Caki2 (cell line): ENCODE measurements around the gene MYO15A. TPM values are rescaled to one million over a fixed set of nuclear protein-coding genes. Genes with fewer than 3 reads are reported as not detected.

Experiments used
- DNase-seq: peaks from one replicate; pipeline ENCODE4 v3.0.0-alpha.2; 2015; ENCODE audit warnings: low read depth
- in situ Hi-C: cut with HindIII; loops from 2 replicates; pipeline ENCODE4 v1.10.0; 2016; ENCODE audit warnings: low sequenced_read_pairs, low pct_unique_long_range_greater_than_20kb, mixed read lengths
- total RNA-seq: library from RNA; depleted of rRNA; stranded (reverse); fragments of >200 nt; shearing (Covaris generic); gene quantifications from 2 replicates; pipeline ENCODE4 v1.2.3, GENCODE V29; 2014; ENCODE audit warnings: low replicate concordance

The MYO15A gene
- total RNA-seq, 1 experiment from 2014 or later, result not detected

DNA sequence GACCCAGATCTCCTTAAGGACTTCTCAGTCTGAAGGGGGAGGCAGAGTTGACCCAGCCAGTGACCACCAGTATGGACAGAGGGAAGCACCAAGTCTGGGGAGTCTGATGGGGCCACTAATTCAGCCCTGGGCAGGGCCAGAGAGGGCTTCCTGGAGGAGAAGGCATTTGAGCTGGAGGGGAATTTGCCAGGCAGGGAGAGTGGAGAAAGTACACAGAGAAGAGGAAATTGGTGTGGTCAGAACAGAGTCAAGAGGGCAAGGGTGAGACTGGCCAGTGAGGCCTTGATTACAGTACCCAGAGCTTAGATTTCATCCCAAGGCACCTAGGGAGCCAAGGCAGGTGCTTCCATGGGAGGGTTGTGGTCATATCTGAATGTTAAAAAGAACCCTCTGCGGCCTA, 36.3 kb downstream of the MYO15A start:
- no peak for DNase-seq
- in situ Hi-C loops, result no loop called here

DNA sequence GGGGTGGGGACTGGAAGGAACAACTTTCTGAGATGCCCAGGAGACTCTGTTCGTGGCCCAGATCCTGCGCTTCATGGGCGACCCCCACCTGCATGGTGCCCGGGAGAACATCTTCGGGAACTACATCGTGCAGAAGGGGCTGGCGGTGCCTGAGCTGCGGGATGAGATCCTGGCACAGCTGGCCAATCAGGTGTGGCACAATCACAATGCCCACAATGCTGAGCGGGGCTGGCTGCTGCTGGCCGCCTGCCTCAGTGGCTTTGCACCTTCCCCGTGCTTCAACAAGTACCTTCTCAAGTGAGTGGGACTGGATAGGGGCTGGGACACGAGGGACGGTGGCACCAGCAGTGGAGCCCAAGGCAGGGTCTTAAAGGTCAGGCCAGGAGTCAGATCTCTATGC, 37.3 kb downstream of the MYO15A start:
- in situ Hi-C loops, result no loop called here
- DNase-seq, result no peak

DNA sequence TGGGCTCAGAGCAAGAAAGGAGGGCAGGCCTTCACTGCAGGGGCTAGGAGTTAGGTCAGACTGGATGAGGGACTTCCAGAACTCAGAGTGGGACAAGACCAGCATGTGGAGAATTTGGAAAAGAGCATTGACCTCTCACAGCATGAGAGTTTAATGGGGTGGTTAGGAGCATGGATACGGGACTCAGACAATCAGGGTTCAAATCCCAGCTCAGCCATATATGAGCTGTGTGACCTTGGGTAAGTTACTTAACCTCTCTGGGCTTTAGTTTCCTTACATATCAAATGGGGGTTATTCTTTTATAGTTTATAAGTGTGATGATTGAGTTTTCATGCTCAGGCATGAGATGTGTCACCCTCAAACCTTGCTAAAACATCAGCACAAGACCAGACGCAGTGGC, 37.7 kb downstream of the MYO15A start:
- in situ Hi-C loops, result no loop called here
- no peak for DNase-seq

DNA sequence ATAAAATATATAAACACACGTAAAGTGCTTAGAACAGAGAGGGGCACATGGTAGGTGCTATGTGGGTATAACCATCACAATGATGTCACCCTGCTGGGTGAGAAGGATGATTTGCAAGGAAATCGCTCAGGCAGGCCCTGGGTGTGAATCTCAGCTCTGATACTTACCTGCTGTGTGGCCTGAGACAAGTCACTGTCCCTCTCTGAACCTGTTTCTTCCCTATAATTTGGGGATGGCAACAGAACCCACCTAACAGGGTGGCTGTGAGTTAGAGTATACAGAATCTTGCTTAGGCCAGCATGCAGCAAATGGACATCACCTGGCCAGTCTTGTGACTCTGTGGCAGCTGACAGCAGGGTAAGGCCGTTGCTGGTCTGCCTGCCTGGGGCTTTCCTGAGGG, 38.4 kb downstream of the MYO15A start:
- in situ Hi-C loops, result no loop called here
- no peak for DNase-seq

DNA sequence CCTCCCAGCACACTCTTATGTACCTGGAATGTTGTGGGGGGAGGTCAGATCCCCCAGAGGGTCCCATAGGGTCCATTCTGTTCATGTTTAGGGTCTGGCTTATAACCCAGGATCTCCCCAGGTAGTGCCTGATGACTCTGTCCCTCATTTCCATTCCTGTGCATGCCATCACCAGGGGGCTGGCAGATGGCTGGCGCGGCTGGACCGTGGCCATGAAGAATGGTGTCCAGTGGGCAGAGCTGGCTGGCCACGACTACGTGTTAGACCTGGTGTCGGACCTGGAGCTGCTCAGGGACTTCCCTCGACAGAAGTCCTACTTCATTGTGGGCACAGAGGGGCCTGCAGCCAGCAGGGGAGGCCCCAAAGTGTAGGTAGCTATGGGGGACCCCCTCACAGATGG, 40.0 kb downstream of the MYO15A start:
- DNase-seq, result no peak
- in situ Hi-C loops, result no loop called here

DNA sequence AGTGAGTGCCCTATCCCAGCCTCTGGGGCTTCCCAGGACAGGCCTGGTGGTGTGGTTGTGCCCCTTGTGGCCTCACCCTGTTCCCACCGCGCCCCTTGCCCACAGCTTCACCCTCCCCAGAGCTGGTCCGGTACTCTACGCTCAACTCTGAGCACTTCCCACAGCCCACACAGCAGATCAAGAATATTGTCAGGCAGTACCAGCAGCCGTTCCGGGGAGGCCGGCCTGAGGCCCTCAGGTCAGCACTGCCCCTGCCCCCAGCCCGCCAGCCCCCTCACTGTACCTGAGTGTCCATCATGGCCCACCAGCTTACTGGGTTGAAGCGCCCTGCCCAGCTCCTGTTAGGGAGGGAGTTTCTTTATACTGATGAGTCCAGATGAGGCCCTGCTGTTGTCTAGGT, 42.7 kb downstream of the MYO15A start:
- DNase-seq, result no peak
- in situ Hi-C loops, result no loop called here

DNA sequence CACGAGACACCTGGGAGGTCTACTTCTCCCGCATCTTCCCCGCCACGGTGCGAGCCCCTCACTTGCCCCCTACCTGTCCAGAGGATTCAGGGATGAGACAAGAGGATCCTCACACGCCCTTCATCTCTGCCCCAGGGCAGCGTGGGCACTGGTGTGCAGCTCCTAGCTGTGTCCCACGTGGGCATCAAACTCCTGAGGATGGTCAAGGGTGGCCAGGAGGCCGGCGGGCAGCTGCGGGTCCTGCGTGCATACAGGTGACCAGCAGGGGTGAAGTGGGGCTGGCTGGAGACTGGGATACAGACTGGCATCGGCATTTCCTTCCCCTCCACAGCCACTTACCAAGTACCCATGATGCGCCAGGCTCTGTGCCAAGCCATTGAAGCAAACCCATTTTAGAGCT, 46.6 kb downstream of the MYO15A start:
- no peak for DNase-seq
- in situ Hi-C loops, result no loop called here

DNA sequence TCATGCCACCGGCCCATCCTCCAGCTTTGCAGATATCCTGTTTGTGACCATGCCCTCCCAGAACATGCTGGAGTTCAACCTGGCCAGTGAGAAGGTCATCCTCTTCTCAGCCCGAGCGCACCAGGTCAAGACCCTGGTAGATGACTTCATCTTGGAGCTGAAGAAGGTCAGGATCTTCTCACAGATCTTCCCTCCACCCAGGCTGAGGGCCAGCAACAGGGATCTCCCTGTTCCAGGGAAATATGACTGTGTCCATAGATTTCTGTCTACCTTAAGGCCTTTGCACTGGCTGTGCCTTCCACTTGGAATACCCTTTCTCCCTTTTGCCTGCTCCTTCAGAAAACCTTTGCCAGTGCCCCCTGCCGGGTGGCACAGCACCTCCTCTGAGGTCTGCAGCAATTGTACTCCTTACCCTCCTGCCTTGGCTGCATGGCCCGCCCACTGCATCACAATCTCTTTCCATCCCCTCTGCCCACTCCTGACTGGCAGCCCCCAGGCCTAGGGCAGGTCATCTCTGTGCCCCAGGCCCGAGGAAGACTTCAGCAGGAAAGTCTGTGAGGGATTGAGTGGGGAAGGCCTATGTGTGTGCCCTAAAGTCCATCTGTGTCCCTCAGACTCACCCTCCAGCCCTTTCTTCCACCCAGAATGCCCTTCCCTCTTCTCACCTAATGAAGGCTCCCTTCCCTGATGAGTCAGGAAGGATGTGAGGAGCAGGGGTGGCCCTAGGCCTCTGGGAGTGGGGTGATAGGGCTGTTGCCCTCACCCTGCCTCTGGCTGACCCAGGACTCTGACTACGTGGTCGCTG, 47.8 kb downstream of the MYO15A start:
- in situ Hi-C loops, result no loop called here
- DNase-seq, result no peak

DNA sequence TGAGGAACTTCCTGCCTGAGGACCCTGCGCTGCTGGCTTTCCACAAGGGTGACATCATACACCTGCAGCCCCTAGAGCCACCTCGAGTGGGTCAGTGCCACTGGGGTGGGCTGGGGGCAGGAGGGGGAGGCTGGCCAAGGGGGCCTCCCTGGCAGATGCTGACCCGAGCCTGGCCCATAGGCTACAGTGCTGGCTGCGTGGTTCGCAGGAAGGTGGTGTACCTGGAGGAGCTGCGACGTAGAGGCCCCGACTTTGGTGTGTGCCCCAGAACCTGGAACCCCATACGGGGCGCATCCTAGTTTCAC, 48.4 kb downstream of the MYO15A start:
- in situ Hi-C loops, result no loop called here
- no peak for DNase-seq

DNA sequence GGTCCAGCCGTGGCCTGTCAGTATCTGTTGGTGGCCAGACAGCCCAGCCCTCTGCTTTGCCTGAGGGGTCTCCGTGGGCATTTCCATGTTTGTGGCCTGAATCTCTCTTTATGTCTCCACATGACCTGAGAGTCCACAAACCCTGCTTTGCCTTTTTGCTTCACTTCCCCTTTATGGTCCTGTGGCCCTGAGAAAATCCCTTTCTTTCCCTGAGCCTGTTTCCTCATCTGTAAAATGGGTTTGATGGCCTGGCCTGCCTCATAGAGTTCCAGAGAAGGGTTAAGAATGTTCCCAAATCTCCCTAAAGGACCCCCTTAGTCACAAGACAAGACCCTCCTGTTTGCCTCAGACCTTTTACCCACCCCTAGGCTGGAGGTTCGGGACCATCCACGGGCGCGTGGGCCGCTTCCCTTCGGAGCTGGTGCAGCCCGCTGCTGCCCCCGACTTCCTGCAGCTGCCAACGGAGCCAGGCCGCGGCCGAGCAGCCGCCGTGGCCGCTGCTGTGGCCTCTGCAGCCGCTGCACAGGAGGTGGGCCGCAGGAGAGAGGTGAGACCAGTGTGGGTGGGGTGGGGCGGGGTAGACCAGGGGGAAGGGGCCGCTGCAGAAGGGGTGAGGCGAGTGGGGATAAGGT, 48.9 kb downstream of the MYO15A start:
- no peak for DNase-seq
- in situ Hi-C loops, result no loop called here

DNA sequence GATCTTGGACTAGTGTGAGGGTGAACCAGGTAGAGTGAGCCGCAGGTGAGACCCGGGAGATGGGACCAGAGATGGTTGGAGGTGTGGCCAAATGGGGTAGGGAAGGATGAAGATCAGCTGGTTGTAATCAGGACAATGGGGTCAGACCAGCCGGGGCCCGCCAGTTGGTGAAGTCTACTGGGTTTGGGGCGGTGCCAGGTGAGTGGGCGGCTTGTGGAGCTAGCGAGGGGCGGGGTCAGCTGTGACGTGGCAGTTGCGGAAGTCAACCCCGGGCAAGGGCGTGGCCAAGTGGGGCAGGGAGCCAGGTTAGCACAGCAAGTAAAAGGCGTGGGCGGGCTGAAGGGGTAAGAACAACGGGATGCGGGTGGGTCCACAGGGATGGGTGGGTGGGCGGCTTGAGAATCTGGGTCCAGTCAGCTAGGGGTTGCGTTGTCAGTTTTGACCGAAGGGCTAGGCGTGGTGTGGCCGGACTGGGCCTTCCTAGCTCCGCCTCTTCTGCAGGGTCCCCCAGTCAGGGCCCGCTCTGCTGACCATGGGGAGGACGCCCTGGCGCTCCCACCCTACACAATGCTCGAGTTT, 49.6 kb downstream of the MYO15A start:
- in situ Hi-C loops, result no loop called here

DNA sequence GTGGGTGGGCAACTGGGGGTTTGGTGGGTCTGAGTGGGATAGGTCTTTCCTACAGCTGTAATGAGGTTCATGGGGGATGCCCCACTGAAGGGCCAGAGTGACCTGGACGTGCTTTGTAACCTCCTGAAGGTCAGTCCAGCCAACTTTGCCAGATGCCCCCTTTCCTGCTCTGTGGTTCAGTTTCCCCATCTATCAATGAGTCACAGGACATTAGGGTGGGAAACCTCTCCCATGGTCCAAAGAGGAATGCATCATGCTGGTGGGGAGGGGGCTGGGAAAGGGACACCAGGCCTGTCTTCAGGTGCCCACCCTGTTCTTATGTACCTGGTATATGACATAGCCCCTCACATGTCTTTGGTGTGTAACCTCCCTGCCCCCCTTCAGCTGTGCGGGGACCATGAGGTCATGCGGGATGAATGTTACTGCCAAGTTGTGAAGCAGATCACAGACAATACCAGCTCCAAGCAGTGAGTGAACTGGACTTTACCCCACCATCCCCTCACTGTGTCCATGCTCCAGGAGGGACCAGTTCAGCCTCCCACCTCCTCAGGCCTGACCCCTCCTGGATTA, 51.1 kb downstream of the MYO15A start:
- in situ Hi-C loops, result no loop called here

More for the DNA sequence above, 49.6 kb downstream of the MYO15A start:
- peak; percentile 60 for DNase-seq

DNA sequence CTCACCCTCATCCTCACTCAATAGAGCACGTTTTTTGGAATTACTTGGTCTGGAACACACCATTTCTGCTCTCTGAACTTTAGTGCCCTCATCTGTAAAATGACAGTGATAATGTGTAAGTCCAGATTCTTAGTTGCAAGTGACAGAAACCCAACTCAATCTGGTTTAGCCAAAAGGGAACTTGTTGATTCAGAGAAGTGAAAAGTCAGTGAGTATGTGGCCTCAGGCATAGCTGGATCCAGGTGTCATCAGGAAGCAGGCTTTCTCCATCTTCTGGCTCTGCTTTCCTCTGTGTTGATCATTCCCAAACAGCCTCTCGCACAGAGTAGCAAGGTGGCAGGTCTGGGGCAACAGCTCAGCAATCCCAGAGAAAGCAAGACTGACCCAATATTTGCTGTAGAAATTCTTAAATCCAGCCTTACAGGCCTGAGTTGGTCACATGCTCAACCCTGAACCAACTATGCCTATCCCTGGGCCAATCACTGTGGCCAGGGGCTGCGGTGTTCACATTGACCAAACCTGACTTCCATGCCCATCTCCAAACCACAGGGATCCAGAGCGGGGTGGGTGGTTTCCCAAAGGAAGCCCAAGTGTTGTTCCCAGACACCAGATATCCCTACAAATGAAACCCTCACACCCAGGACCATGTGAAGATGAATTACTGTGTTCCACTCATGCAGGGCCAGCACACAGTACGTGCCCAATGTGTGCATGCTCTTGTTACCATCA, 51.7 kb downstream of the MYO15A start:
- in situ Hi-C loops, result no loop called here
- DNase-seq, result no peak

More for the DNA sequence above, 51.1 kb downstream of the MYO15A start:
- DNase-seq, result no peak

DNA sequence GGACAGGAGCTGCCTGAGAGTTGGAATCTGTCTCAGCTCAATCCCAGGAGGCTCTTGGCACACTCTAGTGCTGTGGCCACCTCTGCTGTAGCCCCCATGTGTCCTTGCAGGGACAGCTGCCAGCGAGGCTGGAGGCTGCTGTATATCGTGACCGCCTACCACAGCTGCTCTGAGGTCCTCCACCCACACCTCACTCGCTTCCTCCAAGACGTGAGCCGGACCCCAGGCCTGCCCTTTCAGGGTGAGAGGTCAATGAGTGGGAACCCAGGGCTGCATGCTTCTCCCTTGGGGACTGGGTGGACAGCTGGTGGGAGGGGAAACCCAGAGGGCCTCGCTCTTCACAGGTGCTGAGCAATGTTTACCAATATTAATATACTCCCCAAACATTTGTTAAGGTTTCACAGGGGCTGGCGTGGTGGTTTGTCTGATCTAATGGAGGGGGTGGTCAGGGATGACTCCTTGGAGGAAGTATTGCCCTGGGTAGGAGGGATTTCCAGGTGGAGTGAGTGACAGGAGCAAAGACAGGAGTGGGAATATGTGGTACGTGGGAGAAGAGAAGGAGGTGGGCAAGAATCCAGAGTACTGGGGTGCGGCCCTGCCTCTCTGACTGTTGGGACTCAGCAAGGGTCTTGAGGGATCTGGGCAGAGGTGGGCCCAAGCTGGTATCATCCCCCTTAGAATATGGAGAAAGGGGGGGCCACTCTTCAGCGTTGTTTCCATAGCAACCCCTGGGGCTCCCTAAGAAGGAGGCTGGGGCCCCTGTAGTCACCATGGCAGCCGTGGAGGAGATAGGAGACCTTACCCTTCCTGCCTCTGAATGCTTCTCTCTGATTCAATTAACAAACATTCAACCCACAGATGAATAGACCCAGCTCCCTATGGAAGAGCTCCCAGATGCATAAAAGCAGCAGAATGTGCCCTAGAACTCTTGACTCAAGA, 52.9 kb downstream of the MYO15A start:
- no peak for DNase-seq
- in situ Hi-C loops, result no loop called here

DNA sequence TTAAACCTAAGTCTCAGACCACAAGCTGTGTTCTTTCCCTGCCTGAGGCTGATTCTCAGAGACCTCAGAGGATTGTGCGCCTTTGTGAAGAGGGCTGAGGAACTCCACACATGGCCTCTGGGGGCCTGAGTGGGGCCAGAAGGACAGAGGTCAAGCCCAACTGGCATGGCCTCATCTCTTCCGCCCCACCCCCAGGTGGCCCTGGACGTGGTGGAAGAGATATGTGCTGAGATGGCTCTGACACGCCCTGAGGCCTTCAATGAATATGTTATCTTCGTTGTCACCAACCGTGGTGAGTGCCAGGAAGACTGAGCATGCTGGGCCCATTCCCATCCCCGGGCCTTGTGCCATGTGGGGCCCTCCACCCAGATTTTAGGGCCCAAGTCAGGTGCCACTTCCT, 55.0 kb downstream of the MYO15A start:
- DNase-seq, result no peak
- in situ Hi-C loops, result no loop called here

DNA sequence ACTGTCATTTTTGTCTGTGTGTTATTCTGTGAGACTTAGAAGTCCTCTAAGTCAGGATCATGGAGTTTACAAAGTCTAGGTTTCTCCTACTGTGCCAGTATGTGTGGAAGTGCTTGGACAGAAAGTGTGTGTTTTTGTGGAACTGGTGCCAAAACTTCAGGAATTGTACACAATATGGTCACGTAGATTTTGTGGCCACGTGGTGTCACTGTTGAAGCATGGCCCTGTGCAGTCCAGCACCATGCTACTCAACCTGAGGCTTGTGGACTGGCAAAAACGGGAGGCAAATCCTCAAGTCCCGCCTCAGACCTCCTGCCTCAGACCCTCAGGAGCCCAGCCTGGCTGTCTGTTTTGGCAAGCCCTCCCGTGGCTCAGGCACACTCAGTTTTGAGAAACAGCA, 58.3 kb downstream of the MYO15A start:
- in situ Hi-C loops, result no loop called here
- no peak for DNase-seq

DNA sequence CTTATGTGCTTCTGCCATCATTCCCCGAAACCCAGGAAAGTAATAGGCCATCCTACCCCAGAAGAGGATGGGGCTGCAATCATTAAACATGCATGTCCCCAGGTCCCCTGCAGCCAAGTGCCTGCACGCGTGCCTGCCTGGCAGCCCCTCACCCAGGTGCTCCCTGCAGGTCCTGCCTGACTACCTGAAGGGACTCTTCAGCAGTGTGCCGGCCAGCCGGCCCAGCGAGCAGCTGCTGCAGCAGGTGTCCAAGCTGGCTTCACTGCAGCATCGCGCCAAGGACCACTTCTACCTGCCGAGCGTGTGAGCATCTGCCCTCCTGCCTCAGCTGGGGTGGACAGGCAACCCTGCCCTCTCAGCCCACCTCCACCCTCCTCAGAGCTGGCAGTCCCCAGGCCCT, 58.9 kb downstream of the MYO15A start:
- no peak for DNase-seq
- in situ Hi-C loops, result no loop called here
